GM19372 (cell line): ENCODE data around the gene IMMT.

Experiments
- ATAC-seq: cut with Tn5 transposase; IDR thresholded peaks from one replicate; pipeline ENCODE4 v1.9.1; 2021; ENCODE audit warnings: mild to moderate bottlenecking, low read depth, moderate library complexity; ENCODE audit not compliant: unreplicated experiment

IMMT gene

DNA sequence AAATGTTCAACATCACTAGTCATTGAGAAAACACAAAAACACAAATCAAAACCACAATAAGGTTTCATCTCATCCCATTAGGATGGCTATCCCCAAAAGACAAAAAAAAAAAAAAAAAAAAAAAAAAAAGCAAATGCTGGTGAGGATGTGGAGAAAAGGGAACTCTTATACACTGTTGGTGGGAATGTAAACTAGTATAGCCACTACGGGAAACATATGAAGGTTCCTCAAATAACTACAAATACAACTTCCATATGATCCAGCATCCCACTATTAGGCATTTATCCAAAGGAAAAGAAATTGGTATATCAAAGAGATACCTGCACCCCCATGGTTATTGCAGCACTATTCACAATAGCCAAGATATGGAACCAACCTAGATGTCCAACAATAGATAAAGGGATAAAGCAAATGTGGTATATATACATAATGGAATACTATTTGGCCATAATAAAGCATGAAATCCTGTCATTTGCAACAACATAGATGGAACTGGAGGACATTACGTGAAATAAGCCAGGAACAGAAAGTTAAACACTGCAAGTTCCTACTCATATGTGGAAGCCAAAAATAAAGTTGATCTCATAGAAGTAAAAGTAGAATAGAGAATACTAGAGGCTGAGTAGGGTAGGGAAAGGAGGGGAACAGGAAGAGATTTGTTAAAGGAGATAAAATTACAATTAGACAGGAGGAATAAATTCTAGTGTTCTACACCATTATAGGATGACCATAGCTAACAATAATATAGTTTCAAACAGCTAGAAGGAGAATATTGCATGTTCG, 98.0 kb downstream of the IMMT start:
- ATAC-seq = no peak

DNA sequence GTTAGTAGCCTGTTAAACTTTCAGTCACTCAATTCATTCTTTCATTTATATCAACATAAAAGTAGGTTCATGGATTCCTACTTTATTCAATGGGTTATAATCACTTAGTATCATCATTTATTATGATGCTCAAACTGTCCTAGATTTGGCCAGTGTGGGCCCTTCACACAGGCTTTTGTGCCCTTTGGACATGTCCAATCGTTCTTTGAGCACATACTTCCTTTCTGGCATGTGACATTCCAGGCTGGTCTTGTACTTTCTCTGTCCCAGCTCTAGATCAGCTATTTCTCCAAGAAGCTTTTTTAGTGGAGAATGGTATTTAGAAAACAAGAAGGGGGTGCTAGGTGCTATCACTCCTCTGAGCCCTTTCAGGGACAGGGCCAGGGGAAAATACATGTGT, 101.0 kb downstream of the IMMT start:
- no peak for ATAC-seq
